B cell (primary cell): ENCODE measurements around the gene PDCD2L.

ENCODE experiments used
- CTCF ChIP-seq: fragments of 200-600 bp; IDR thresholded peaks from one replicate; pipeline ENCODE4 v1.8.0; 2022; ENCODE audit warnings: antibody characterized with exemption, mild to moderate bottlenecking
- EZH2 ChIP-seq: IDR thresholded peaks from 2 replicates; pipeline ENCODE4 v1.6.1; 2012; ENCODE audit warnings: borderline replicate concordance, low read depth, mild to moderate bottlenecking, moderate library complexity, low read length; ENCODE audit not compliant: insufficient read depth, poor library complexity, severe bottlenecking

GRCh38 chr19:34393629-34394028 lies 10.6 kb upstream of the PDCD2L start:
- TF ChIP-seq CTCF, result no peak
- no peak for TF ChIP-seq EZH2
